ENCODE results near the gene GRAP2. TPM values are rescaled to one million over a fixed set of nuclear protein-coding genes. Genes with fewer than 3 reads are reported as not detected.

GRAP2 gene
- total and polyA plus RNA-seq, 9 of the 15 experiments (the other 6 are each of a cell fraction or from before 2014, with no cell fraction given): 4.8 to 88.7 (median 60.4) TPM

DNA sequence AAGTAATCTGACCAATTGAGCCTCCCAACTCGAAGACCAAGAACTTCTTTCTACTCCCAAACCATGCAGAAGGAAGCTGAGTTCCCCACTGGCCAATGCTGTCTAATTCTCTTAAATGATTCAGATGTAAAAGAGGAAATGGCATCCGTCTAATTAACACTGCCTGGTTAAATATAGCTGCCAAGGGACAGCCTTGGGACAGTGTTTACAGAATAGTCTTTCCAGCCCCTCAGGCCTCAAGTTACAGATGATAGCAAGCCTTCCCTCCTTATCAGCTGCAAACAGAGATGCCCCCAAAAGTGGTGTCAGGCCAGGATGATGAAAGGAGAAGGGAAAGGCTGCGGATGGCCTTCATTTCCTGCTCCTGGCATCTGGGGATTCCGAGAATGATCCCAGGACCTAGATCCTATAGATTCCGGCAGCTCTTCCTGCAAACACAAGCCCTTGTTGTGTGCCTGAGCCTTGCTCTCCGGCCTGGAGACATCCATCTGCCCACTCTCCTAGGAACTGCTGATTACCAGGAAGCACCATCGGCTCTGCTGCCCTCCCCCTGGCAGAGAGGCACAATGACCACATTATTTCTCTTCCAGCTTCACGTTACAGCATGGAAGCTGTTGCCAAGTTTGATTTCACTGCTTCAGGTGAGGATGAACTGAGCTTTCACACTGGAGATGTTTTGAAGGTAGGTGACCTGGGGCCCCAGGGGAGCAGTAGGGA is 45.8 kb downstream of the GRAP2 start (continued):
- TF ChIP-seq ZNF212 (CRISPR knock-in tag; IDR thresholded peaks at IDR 0.05) (no peak), HNRNPH1 (optimal IDR thresholded peaks at IDR 0.05; ENCODE audit: low read depth, low read length) (no peak), LCOR (CRISPR knock-in tag; IDR thresholded peaks at IDR 0.05) (peak; percentile 97), TGIF2 (CRISPR knock-in tag; IDR thresholded peaks at IDR 0.05) (no peak), RBM25 (IDR thresholded peaks at IDR 0.05; ENCODE audit: low read depth, low read length, severe bottlenecking) (no peak), CREBBP (IDR thresholded peaks at IDR 0.05; ENCODE audit: low read depth, low read length) (no peak), HSF4 (CRISPR knock-in tag; IDR thresholded peaks at IDR 0.05; ENCODE audit: borderline replicate concordance) (no peak), ZC3H8 (IDR thresholded peaks at IDR 0.05) (no peak), SRSF7 (optimal IDR thresholded peaks at IDR 0.05; ENCODE audit: low read depth, low read length) (no peak), STAT5B (CRISPR knock-in tag; IDR thresholded peaks at IDR 0.05) (no peak), ZBTB5 (IDR thresholded peaks at IDR 0.05) (peak; percentile 76; the same call in 1 of the 2 replicates), TCFL5 (CRISPR knock-in tag; conservative IDR thresholded peaks at IDR 0.05) (no peak), FOXK2 (conservative IDR thresholded peaks at IDR 0.05 in 1 of 2, IDR thresholded peaks at IDR 0.05 in 1 of 2; ENCODE audit: low read depth in 2 of 2) (peak; percentile 83 to 86), RAD21 (CRISPR knock-in tag; conservative IDR thresholded peaks at IDR 0.05 in 1 of 2, IDR thresholded peaks at IDR 0.05 in 1 of 2) (peak in 1 of 2 experiments; percentile 12; a peak in 1 of 4 replicates), ZNF165 (CRISPR knock-in tag; IDR thresholded peaks at IDR 0.05; ENCODE audit: borderline replicate concordance) (no peak), ZC3H4 (CRISPR knock-in tag; IDR thresholded peaks at IDR 0.05; ENCODE audit: borderline replicate concordance) (no peak), FOS (IDR thresholded peaks at IDR 0.05; ENCODE audit: extremely low read depth, insufficient read length) (no peak), RCOR1 (IDR thresholded peaks at IDR 0.05; ENCODE audit: borderline replicate concordance in 1 of 2, low read depth in 2 of 2, low read length in 2 of 2) (peak in 1 of 2 experiments; percentile 83; a peak in 2 of 4 replicates), NFIX (CRISPR knock-in tag; IDR thresholded peaks at IDR 0.05; ENCODE audit: low read depth) (no peak), ZNF79 (CRISPR knock-in tag; IDR thresholded peaks at IDR 0.05; ENCODE audit: low read depth) (no peak), NCOR1 (IDR thresholded peaks at IDR 0.05) (peak; percentile 94), HMG20A (CRISPR knock-in tag; conservative IDR thresholded peaks at IDR 0.05) (no peak), RNF2 (IDR thresholded peaks at IDR 0.05) (peak; percentile 90)
- TF ChIP-seq, protein P1, sequence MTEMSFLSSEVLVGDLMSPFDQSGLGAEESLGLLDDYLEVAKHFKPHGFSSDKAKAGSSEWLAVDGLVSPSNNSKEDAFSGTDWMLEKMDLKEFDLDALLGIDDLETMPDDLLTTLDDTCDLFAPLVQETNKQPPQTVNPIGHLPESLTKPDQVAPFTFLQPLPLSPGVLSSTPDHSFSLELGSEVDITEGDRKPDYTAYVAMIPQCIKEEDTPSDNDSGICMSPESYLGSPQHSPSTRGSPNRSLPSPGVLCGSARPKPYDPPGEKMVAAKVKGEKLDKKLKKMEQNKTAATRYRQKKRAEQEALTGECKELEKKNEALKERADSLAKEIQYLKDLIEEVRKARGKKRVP (CRISPR knock-in tag; IDR thresholded peaks at IDR 0.05): peak; percentile 79
- TF ChIP-seq, protein P2, sequence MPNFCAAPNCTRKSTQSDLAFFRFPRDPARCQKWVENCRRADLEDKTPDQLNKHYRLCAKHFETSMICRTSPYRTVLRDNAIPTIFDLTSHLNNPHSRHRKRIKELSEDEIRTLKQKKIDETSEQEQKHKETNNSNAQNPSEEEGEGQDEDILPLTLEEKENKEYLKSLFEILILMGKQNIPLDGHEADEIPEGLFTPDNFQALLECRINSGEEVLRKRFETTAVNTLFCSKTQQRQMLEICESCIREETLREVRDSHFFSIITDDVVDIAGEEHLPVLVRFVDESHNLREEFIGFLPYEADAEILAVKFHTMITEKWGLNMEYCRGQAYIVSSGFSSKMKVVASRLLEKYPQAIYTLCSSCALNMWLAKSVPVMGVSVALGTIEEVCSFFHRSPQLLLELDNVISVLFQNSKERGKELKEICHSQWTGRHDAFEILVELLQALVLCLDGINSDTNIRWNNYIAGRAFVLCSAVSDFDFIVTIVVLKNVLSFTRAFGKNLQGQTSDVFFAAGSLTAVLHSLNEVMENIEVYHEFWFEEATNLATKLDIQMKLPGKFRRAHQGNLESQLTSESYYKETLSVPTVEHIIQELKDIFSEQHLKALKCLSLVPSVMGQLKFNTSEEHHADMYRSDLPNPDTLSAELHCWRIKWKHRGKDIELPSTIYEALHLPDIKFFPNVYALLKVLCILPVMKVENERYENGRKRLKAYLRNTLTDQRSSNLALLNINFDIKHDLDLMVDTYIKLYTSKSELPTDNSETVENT (CRISPR knock-in tag; IDR thresholded peaks at IDR 0.05): no peak

Measured in K562 (cell line).